Activated CD4-positive, alpha-beta T cell treated with anti-CD3 and anti-CD28 coated beads, Interleukin-2, amount 50 U/mL, for 48 hours (primary cell): ENCODE measurements around the gene LCN6.
"Not testable (repeated sequence)": the region's sequence is repeated elsewhere in the genome, so short reads cannot be mapped to it uniquely, and the experiment has no call there.

Experiments used
- DNase-seq, 2 experiments: peaks; one replicate each; pipeline ENCODE4 v3.0.0-alpha.2; 2020

LCN6 gene

GRCh38 chr9:136722093-136722968, 26.0 kb downstream of the LCN6 start:
- no peak for DNase-seq

- DNase-seq, result peak; percentile 25 to 38
Observed at GRCh38 chr9:136721339-136722092, 26.8 kb downstream of the LCN6 start.

- DNase-seq, result no peak
Observed at GRCh38 chr9:136720898-136721338, 27.4 kb downstream of the LCN6 start.

GRCh38 chr9:136720251-136720897, 28.0 kb downstream of the LCN6 start:
- DNase-seq, result no peak

GRCh38 chr9:136719195-136719880, 29.0 kb downstream of the LCN6 start:
- no peak for DNase-seq

GRCh38 chr9:136718345-136719194, 29.8 kb downstream of the LCN6 start:
- no peak for DNase-seq

- no peak for DNase-seq
Observed at GRCh38 chr9:136717399-136717798, 30.9 kb downstream of the LCN6 start.

- DNase-seq, result no peak
Observed at GRCh38 chr9:136714893-136715274, 33.4 kb downstream of the LCN6 start.

GRCh38 chr9:136714096-136714892, 34.0 kb downstream of the LCN6 start:
- no peak for DNase-seq

- no peak for DNase-seq
Observed at GRCh38 chr9:136713550-136713949, 34.8 kb downstream of the LCN6 start.

GRCh38 chr9:136712690-136713544, 35.4 kb downstream of the LCN6 start:
- no peak for DNase-seq

GRCh38 chr9:136711751-136712689, 36.3 kb downstream of the LCN6 start, which contains the start of gene DIPK1B:
Gene DIPK1B (plus strand): TSS chr9:136712572. CDS start chr9:136712666, 94 bp downstream.
- DNase-seq, result no peak

- DNase-seq, result not testable (repeated sequence)
Observed at GRCh38 chr9:136711219-136711648, 37.1 kb downstream of the LCN6 start.

GRCh38 chr9:136710543-136710942, 37.8 kb downstream of the LCN6 start:
- no peak for DNase-seq

- no peak for DNase-seq
Observed at GRCh38 chr9:136709454-136710109, 38.7 kb downstream of the LCN6 start.

- no peak for DNase-seq
Observed at GRCh38 chr9:136707849-136708517, 40.3 kb downstream of the LCN6 start.

GRCh38 chr9:136707011-136707410, 41.3 kb downstream of the LCN6 start:
- DNase-seq, result no peak
